Adrenal gland (tissue), 5 donors: ENCODE measurements around the gene ANKRD42.

Experiments used
- CTCF ChIP-seq, 6 experiments: fragments of 450-650 bp in 4 of 6; fragments of 200-600 bp in 2 of 6; sonication (generic) in 1 of 6; IDR thresholded peaks; 1 replicate in 5 of 6; 2 replicates in 1 of 6; pipeline versions ENCODE4 v1.5.1 to v1.8.0; 2016 to 2021; ENCODE audit warnings: antibody characterized with exemption in 6 of 6, mild to moderate bottlenecking in 2 of 6, moderate library complexity in 1 of 6
- POLR2A ChIP-seq, 2 donors: fragments of 450-650 bp; IDR thresholded peaks; one replicate each; pipeline ENCODE4 v1.6.1; 2017; ENCODE audit warnings: antibody characterized with exemption in 2 of 2, mild to moderate bottlenecking in 2 of 2, moderate library complexity in 1 of 2
- donor health status: DM: no; HTN: no; CAD: no.

- TF ChIP-seq POLR2A (IDR thresholded peaks at IDR 0.05) (no peak), CTCF (IDR thresholded peaks at IDR 0.05) (no peak)
Measured at GRCh38 chr11:83185767-83186166, 7.7 kb upstream of the ANKRD42 start.
